Astrocyte (in vitro differentiated cells and primary cell): ENCODE results near the gene TMEM203. TPM values are rescaled to one million over a fixed set of nuclear protein-coding genes. Genes with fewer than 3 reads are reported as not detected.
"Not testable (repeated sequence)": the region's sequence is repeated elsewhere in the genome, so short reads cannot be mapped to it uniquely, and the experiment has no call there.

Source experiments
- DNase-seq: peaks from one replicate; pipeline ENCODE4 v3.0.0-alpha.2; 2010; ENCODE audit warnings: low read depth
- FAIRE-seq: peaks from 2 replicates; lab custom pipeline; 2011; peaks lifted over from hg19 to GRCh38; lab: Jason Lieb, UNC
- H2AFZ ChIP-seq: 2 replicates; pipeline ENCODE4 v1.6.0; 2012; ENCODE audit warnings: low read depth, low read length, inconsistent platforms
- H3K27ac ChIP-seq: 2 replicates; pipeline ENCODE4 v1.5.1; 2011; ENCODE audit warnings: low read depth, low read length, inconsistent platforms
- H3K27me3 ChIP-seq: 2 replicates; pipeline ENCODE4 v1.6.0; 2011; ENCODE audit warnings: low read length, inconsistent platforms; ENCODE audit not compliant: insufficient read depth
- H3K36me3 ChIP-seq: 2 replicates; pipeline ENCODE4 v1.5.1; 2011; ENCODE audit warnings: low read length, inconsistent platforms; ENCODE audit not compliant: insufficient read depth
- H3K4me1 ChIP-seq: 2 replicates; pipeline ENCODE4 v1.5.1; 2011; ENCODE audit warnings: low read length, inconsistent platforms; ENCODE audit not compliant: insufficient read depth
- H3K4me2 ChIP-seq: 2 replicates; pipeline ENCODE4 v1.6.0; 2012; ENCODE audit warnings: low read length, inconsistent platforms
- H3K4me3 ChIP-seq: 2 replicates; pipeline ENCODE4 v1.5.1; 2011; ENCODE audit warnings: low read depth, mild to moderate bottlenecking, low read length, inconsistent platforms; ENCODE audit not compliant: insufficient read depth
- H3K79me2 ChIP-seq: 2 replicates; pipeline ENCODE4 v1.6.0; 2012; ENCODE audit warnings: mild to moderate bottlenecking, low read length, inconsistent platforms; ENCODE audit not compliant: insufficient read depth
- H3K9ac ChIP-seq: 2 replicates; pipeline ENCODE4 v1.6.0; 2012; ENCODE audit warnings: mild to moderate bottlenecking, low read length, inconsistent platforms
- H3K9me3 ChIP-seq: 2 replicates; pipeline ENCODE4 v1.5.1; 2012; ENCODE audit warnings: low read depth, mild to moderate bottlenecking, low read length, inconsistent platforms; ENCODE audit not compliant: insufficient read depth
- H4K20me1 ChIP-seq: 2 replicates; pipeline ENCODE4 v1.6.0; 2012; ENCODE audit warnings: low read length, inconsistent platforms; ENCODE audit not compliant: insufficient read depth
- H3K27ac Mint-ChIP-seq: one replicate; pipeline ENCODE4 v1.8.0; 2021; ENCODE audit warnings: mild to moderate bottlenecking, mixed read lengths; ENCODE audit not compliant: unreplicated experiment
- H3K27me3 Mint-ChIP-seq: one replicate; pipeline ENCODE4 v1.8.0; 2021; ENCODE audit warnings: low read depth, mixed read lengths; ENCODE audit not compliant: unreplicated experiment
- H3K36me3 Mint-ChIP-seq: one replicate; pipeline ENCODE4 v1.8.0; 2021; ENCODE audit warnings: low read depth, mixed read lengths; ENCODE audit not compliant: unreplicated experiment
- H3K4me1 Mint-ChIP-seq: one replicate; pipeline ENCODE4 v1.8.0; 2021; ENCODE audit warnings: low read depth, mixed read lengths; ENCODE audit not compliant: unreplicated experiment
- H3K4me3 Mint-ChIP-seq: one replicate; pipeline ENCODE4 v1.8.0; 2021; ENCODE audit warnings: mild to moderate bottlenecking, moderate library complexity, mixed read lengths; ENCODE audit not compliant: unreplicated experiment
- H3K9me3 Mint-ChIP-seq: one replicate; pipeline ENCODE4 v1.8.0; 2021; ENCODE audit warnings: mild to moderate bottlenecking, mixed read lengths; ENCODE audit not compliant: unreplicated experiment
- EZH2 ChIP-seq: IDR thresholded peaks from 2 replicates; pipeline ENCODE4 v1.6.1; 2012; ENCODE audit warnings: mild to moderate bottlenecking, low read length, inconsistent platforms; ENCODE audit not compliant: insufficient read depth
- total RNA-seq: library from RNA; stranded (reverse); gene quantifications from 2 replicates; pipeline ENCODE4 v1.2.1, GENCODE V29; 2021
- TF ChIP-seq, protein P1 (sequence below): IDR thresholded peaks from 2 replicates; pipeline ENCODE4 v1.5.1; 2011; ENCODE audit warnings: low read depth, mild to moderate bottlenecking, inconsistent platforms, low read length, moderate library complexity; ENCODE audit not compliant: insufficient read depth

TMEM203 gene
- total RNA-seq, 1 donor from 2014 or later: 28.7 TPM

DNA sequence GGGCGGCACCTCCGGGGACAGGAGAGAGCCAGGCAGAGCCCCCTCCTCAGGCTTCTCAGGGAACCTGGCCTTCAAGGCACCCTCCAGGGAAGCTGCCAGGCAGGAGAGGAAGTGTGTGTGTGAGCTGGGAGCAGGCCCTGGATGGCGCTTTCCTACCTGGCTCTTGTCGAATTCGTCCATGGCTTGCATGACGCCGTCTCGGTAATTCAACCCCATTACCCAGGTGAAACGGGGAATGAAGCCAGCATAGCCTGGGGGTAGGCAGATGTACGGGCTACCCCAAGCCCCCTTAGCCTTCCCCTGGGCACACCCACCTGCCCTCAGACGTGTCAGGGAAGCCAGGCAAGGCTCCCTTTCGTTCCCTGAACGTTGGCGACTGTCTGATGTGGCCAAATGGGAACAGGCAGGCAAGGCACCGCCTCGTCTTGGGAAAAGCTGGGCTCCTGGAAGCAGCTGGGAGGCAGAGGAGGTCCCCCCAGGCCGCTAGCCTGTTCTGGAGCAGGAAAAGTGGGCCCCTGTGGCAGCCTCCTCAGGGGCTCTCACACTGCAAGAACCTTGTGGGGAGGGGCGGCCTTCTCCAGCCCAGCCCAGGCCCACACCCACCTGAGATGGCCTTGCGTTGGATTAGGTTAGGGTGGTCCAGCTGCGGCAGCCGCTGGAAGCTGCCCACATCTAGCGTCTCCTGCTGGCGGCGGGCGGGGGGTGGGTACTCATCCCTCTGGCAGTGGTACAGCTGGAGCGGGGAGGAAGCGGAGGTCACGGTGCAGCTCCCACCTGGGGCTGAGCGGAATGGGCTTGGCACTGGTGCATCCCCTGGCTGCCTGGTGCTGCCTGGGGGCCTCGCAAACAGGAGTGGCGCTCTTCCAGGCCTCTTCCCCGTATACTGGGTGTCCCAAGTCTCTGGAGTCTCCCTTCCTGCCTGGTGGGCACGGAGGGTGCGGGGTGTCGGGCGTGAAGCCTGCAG is 39.3 kb upstream of the TMEM203 start:
- no peak for FAIRE-seq
- no peak for TF ChIP-seq EZH2
- TF ChIP-seq, protein P1, sequence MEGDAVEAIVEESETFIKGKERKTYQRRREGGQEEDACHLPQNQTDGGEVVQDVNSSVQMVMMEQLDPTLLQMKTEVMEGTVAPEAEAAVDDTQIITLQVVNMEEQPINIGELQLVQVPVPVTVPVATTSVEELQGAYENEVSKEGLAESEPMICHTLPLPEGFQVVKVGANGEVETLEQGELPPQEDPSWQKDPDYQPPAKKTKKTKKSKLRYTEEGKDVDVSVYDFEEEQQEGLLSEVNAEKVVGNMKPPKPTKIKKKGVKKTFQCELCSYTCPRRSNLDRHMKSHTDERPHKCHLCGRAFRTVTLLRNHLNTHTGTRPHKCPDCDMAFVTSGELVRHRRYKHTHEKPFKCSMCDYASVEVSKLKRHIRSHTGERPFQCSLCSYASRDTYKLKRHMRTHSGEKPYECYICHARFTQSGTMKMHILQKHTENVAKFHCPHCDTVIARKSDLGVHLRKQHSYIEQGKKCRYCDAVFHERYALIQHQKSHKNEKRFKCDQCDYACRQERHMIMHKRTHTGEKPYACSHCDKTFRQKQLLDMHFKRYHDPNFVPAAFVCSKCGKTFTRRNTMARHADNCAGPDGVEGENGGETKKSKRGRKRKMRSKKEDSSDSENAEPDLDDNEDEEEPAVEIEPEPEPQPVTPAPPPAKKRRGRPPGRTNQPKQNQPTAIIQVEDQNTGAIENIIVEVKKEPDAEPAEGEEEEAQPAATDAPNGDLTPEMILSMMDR: no peak
- H3K4me1 ChIP-seq: peaks cover 25% of the 10 kb centered on the region

DNA sequence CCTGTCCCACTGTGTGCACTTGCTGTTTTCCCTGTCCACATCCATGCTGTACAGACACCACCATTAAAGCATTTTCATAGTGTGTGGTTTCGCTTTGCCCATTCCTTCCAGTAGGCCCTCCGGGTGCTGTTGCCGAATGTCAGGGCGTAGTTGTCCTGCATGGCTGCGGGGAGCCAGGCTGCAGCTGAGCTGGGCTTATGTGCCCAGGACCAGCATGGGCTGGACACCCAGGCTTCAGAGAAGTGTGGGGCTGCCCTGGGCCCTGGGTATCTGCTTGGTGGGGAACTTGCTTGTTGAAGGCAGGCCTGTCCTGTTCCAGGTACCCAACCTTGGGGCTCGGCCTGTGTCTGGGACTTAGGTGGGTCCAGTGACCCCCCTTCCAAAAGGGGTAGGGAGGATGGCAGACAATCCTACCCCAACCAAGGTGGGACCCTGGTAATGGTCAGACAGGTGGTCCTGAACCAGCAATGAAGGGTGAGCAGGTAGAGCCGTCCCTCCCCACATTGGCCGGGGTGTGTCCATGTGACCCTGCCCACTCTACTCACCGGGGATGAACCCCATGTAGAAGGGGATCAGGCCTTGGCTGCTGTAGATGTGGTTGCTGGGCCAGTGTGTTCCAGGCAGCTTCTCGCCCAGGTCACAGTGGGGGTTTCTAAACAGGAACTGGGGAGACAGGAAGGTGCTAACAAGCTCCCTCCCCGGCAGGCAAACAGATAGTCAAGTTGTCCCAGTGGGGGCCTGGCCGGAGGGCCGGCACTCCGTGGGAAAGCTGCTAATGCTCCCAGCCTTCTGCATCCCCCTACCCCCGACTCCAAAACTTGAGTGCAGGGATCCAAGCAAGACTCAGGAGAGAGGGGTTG is 38.4 kb upstream of the TMEM203 start:
- Histone ChIP-seq H4K20me1 (peaks cover 40% of the 10 kb centered on the region), H3K36me3 (peaks cover 9% of the 10 kb centered on the region), H3K79me2 (peaks cover 43% of the 10 kb centered on the region), H3K4me3 (peak overlapping the region; percentile 13), H3K4me2 (peak overlapping the region; percentile 90), H3K27me3 (no peaks in the 10 kb centered on the region), H2AFZ (no peak overlapping the region), H3K4me1 (peaks cover 25% of the 10 kb centered on the region), H3K27ac (no peak overlapping the region), H3K9ac (peak overlapping the region; percentile 88), H3K9me3 (no peaks in the 10 kb centered on the region)
- H3K27me3 Mint-ChIP-seq: no peaks in the 10 kb centered on the region
- FAIRE-seq: no peak
- TF ChIP-seq, protein P1: no peak
- no peak for TF ChIP-seq EZH2
- H3K9me3 Mint-ChIP-seq: no peaks in the 10 kb centered on the region
- H3K4me1 Mint-ChIP-seq: peaks cover 18% of the 10 kb centered on the region
- peak overlapping the region; percentile 94 for H3K4me3 Mint-ChIP-seq
- H3K36me3 Mint-ChIP-seq: peaks cover 8% of the 10 kb centered on the region
- peak overlapping the region; percentile 69 for H3K27ac Mint-ChIP-seq
- no peak for DNase-seq

More for the DNA sequence above, 39.3 kb upstream of the TMEM203 start:
- Histone ChIP-seq H3K27me3 (no peaks in the 10 kb centered on the region), H3K27ac (no peak overlapping the region), H3K9me3 (no peaks in the 10 kb centered on the region), H4K20me1 (peaks cover 37% of the 10 kb centered on the region), H3K36me3 (peaks cover 9% of the 10 kb centered on the region), H3K79me2 (peaks cover 37% of the 10 kb centered on the region), H2AFZ (no peak overlapping the region), H3K4me2 (peak overlapping the region; percentile 90), H3K4me3 (no peak overlapping the region), H3K9ac (peak overlapping the region; percentile 88)
- H3K9me3 Mint-ChIP-seq: no peaks in the 10 kb centered on the region
- H3K36me3 Mint-ChIP-seq: peaks cover 8% of the 10 kb centered on the region
- H3K27ac Mint-ChIP-seq: no peak overlapping the region
- peak overlapping the region; percentile 94 for H3K4me3 Mint-ChIP-seq
- peaks cover 4% of the 10 kb centered on the region for H3K27me3 Mint-ChIP-seq
- no peak for DNase-seq
- H3K4me1 Mint-ChIP-seq: peaks cover 18% of the 10 kb centered on the region

DNA sequence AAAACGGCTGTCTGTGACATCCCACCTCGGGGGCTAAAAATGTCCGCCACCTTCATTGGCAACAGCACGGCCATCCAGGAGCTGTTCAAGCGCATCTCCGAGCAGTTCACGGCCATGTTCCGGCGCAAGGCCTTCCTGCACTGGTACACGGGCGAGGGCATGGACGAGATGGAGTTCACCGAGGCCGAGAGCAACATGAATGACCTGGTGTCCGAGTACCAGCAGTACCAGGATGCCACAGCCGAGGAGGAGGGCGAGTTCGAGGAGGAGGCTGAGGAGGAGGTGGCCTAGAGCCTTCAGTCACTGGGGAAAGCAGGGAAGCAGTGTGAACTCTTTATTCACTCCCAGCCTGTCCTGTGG is 37.8 kb upstream of the TMEM203 start:
- H3K4me3 Mint-ChIP-seq: peak overlapping the region; percentile 94
- H3K9me3 Mint-ChIP-seq: not testable (repeated sequence)

More for the DNA sequence above, 37.8 kb upstream of the TMEM203 start:
- Histone ChIP-seq H4K20me1 (peaks cover 46% of the 10 kb centered on the region), H3K4me1 (peaks cover 25% of the 10 kb centered on the region), H3K4me3 (peak overlapping the region; percentile 17), H3K9ac (peak overlapping the region; percentile 88), H3K4me2 (peak overlapping the region; percentile 90), H3K79me2 (peaks cover 49% of the 10 kb centered on the region)
- not testable (repeated sequence) for H3K27ac ChIP-seq, H2AFZ ChIP-seq, DNase-seq, FAIRE-seq, H3K9me3 ChIP-seq, H3K27me3 Mint-ChIP-seq, H3K36me3 ChIP-seq, H3K27me3 ChIP-seq, H3K36me3 Mint-ChIP-seq
- Mint-ChIP-seq H3K27ac (peak overlapping the region; percentile 75), H3K4me1 (peaks cover 19% of the 10 kb centered on the region)
